Neuronal stem cell (in vitro differentiated cells): ENCODE data around the gene BRMS1.

Experiments
- DNase-seq: peaks from one replicate; pipeline ENCODE4 v3.0.0-alpha.2; 2013; ENCODE audit warnings: low spot score
- H2AFZ ChIP-seq: one replicate; pipeline ENCODE4 v1.6.1; 2013; ENCODE audit warnings: mild to moderate bottlenecking, low read length, inconsistent platforms
- H2AK5ac ChIP-seq: 2 replicates; pipeline ENCODE4 v1.6.1; 2013; ENCODE audit warnings: low read depth, mild to moderate bottlenecking, inconsistent platforms, low read length, moderate library complexity, mixed read lengths
- H2BK120ac ChIP-seq: 2 replicates; pipeline ENCODE4 v1.6.1; 2013; ENCODE audit warnings: low read depth, mild to moderate bottlenecking, inconsistent platforms, low read length, moderate library complexity, mixed read lengths
- H2BK12ac ChIP-seq: one replicate; pipeline ENCODE4 v1.6.1; 2013; ENCODE audit warnings: low read length, inconsistent platforms
- H2BK15ac ChIP-seq: 2 replicates; pipeline ENCODE4 v1.6.1; 2013; ENCODE audit warnings: mild to moderate bottlenecking, low read length, inconsistent platforms, mixed read lengths
- H2BK5ac ChIP-seq: one replicate; pipeline ENCODE4 v1.6.1; 2013; ENCODE audit warnings: inconsistent platforms, mild to moderate bottlenecking, low read length, moderate library complexity
- H3K14ac ChIP-seq: one replicate; pipeline ENCODE4 v1.6.1; 2013; ENCODE audit warnings: low read length, inconsistent platforms
- H3K18ac ChIP-seq: 2 replicates; pipeline ENCODE4 v1.6.1; 2013; ENCODE audit warnings: low read length, inconsistent platforms
- H3K23ac ChIP-seq: 2 replicates; pipeline ENCODE4 v1.6.1; 2013; ENCODE audit warnings: low read depth, mild to moderate bottlenecking, mixed read lengths, low read length, inconsistent platforms; ENCODE audit not compliant: poor library complexity
- H3K27ac ChIP-seq: replicated peaks from 3 replicates; pipeline ENCODE4 v1.5.1; 2013; ENCODE audit warnings: low read length, inconsistent platforms
- H3K27me3 ChIP-seq, 3 experiments: 2 replicates each; pipeline ENCODE4 v1.6.1; 2013; ENCODE audit warnings: low read length in 3 of 3, mild to moderate bottlenecking in 2 of 3, inconsistent platforms in 1 of 3, low read depth in 1 of 3, mixed read lengths in 1 of 3, moderate library complexity in 1 of 3; ENCODE audit not compliant: control insufficient read depth in 3 of 3, insufficient read depth in 3 of 3
- H3K36me3 ChIP-seq, 2 donors: replicated peaks in 1 of 2; 2 replicates each; pipeline ENCODE4 v1.6.1; 2013; ENCODE audit warnings: low read length in 2 of 2; ENCODE audit not compliant: control insufficient read depth in 2 of 2, insufficient read depth in 2 of 2
- H3K4ac ChIP-seq: 2 replicates; pipeline ENCODE4 v1.6.1; 2013; ENCODE audit warnings: inconsistent platforms, mild to moderate bottlenecking, low read length, moderate library complexity
- H3K4me1 ChIP-seq, 2 donors: 1 replicate in 1 of 2; 2 replicates in 1 of 2; pipeline ENCODE4 v1.6.1; 2013; ENCODE audit warnings: low read length in 2 of 2, low read depth in 1 of 2; ENCODE audit not compliant: control insufficient read depth in 2 of 2, insufficient read depth in 1 of 2
- H3K4me2 ChIP-seq: one replicate; pipeline ENCODE4 v1.6.1; 2013; ENCODE audit warnings: mild to moderate bottlenecking, low read length, inconsistent platforms; ENCODE audit not compliant: insufficient read depth, poor library complexity, severe bottlenecking
- H3K4me3 ChIP-seq, 2 donors: 2 replicates each; pipeline ENCODE4 v1.5.1; 2013; ENCODE audit warnings: low read length in 2 of 2, mild to moderate bottlenecking in 2 of 2, inconsistent platforms in 1 of 2, moderate library complexity in 1 of 2
- H3K79me1 ChIP-seq: one replicate; pipeline ENCODE4 v1.6.1; 2013; ENCODE audit warnings: low read depth, mild to moderate bottlenecking, inconsistent platforms, low read length, moderate library complexity
- H3K9ac ChIP-seq: one replicate; pipeline ENCODE4 v1.6.1; 2013; ENCODE audit warnings: mild to moderate bottlenecking, low read depth, low read length, inconsistent platforms; ENCODE audit not compliant: poor library complexity
- H3K9me3 ChIP-seq, 2 donors: replicated peaks in 1 of 2; 2 replicates each; pipeline versions ENCODE3 to v1.6.1; 2013; ENCODE audit warnings: low read length in 2 of 2, mild to moderate bottlenecking in 2 of 2, inconsistent platforms in 1 of 2, low read depth in 1 of 2, mixed read lengths in 1 of 2, moderate library complexity in 1 of 2; ENCODE audit not compliant: control insufficient read depth in 2 of 2, insufficient read depth in 1 of 2
- H4K8ac ChIP-seq: one replicate; pipeline ENCODE4 v1.6.1; 2013; ENCODE audit warnings: low read depth, mild to moderate bottlenecking, inconsistent platforms, low read length, moderate library complexity
- H4K91ac ChIP-seq: one replicate; pipeline ENCODE4 v1.6.1; 2013; ENCODE audit warnings: low read length, low read depth, mild to moderate bottlenecking, inconsistent platforms; ENCODE audit not compliant: poor library complexity
- WGBS, 2 donors: extraction: QIAGEN DNeasy Blood & Tissue Kit; methylation state at CpG; one replicate each; pipeline ENCODE4 v1.1.7; 2013; ENCODE audit warnings: missing lambda C conversion rate in 2 of 2, mixed read lengths in 1 of 2; ENCODE audit not compliant: insufficient read length in 2 of 2, insufficient replicate concordance in 1 of 2; ENCODE audit errors: extremely low coverage in 2 of 2; 5-methylcytosine and 5-hydroxymethylcytosine counted together

Gene BRMS1

GRCh38 chr11:66315921-66316811 lies 28.7 kb downstream of the BRMS1 start:
- Histone ChIP-seq H4K91ac (peak overlapping the region; percentile 74), H3K27me3 (no peaks in the 10 kb centered on the region), H2AFZ (peak overlapping the region; percentile 84), H3K4ac (peak overlapping the region; percentile 79), H3K36me3 (no peaks in the 10 kb centered on the region), H3K27ac (no peak overlapping the region), H2BK5ac (no peak overlapping the region), H3K4me2 (no peak overlapping the region), H2BK12ac (peak overlapping the region; percentile 64), H2BK120ac (peak overlapping the region; percentile 68), H3K18ac (peak overlapping the region; percentile 69), H3K14ac (peak overlapping the region; percentile 91), H2BK15ac (peak overlapping the region; percentile 88), H3K23ac (peak overlapping the region; percentile 50), H2AK5ac (peak overlapping the region; percentile 98), H3K4me3 (no peak overlapping the region), H3K79me1 (no peaks in the 10 kb centered on the region), H3K4me1 (peaks cover 22 to 30% of the 10 kb centered on the region in 2 donors), H3K9me3 (no peaks in the 10 kb centered on the region), H3K9ac (peak overlapping the region; percentile 70), H4K8ac (no peak overlapping the region)
- no CpG with 5 or more reads among the region's 52 CpGs for WGBS, 2 donors
- no peak for DNase-seq

GRCh38 chr11:66315498-66315885 lies 29.4 kb downstream of the BRMS1 start:
- no CpG with 5 or more reads among the region's 14 CpGs for WGBS, 2 donors
- peak overlapping the region; percentile 50 for H3K23ac ChIP-seq
- peak overlapping the region; percentile 4 for H3K18ac ChIP-seq
- H4K91ac ChIP-seq, result peak overlapping the region; percentile 74
- peaks cover 22 to 30% of the 10 kb centered on the region in 2 donors for H3K4me1 ChIP-seq
- peak overlapping the region; percentile 88 for H2BK15ac ChIP-seq
- H3K9me3 ChIP-seq, result no peaks in the 10 kb centered on the region
- peak overlapping the region; percentile 98 for H2AK5ac ChIP-seq
- H2BK5ac ChIP-seq, result peak overlapping the region; percentile 43
- no peak overlapping the region for H3K4me3 ChIP-seq
- no peak overlapping the region for H4K8ac ChIP-seq
- H2BK12ac ChIP-seq, result no peak overlapping the region
- H2BK120ac ChIP-seq, result peak overlapping the region; percentile 68
- H3K36me3 ChIP-seq, result no peaks in the 10 kb centered on the region
- H2AFZ ChIP-seq, result no peak overlapping the region
- peak overlapping the region; percentile 47 for H3K9ac ChIP-seq
- no peaks in the 10 kb centered on the region for H3K79me1 ChIP-seq
- peaks cover 0 to 2% (median 0%) of the 10 kb centered on the region in 3 experiments for H3K27me3 ChIP-seq
- DNase-seq, result no peak
- H3K4ac ChIP-seq, result peak overlapping the region; percentile 5
- no peak overlapping the region for H3K27ac ChIP-seq
- H3K14ac ChIP-seq, result no peak overlapping the region
- H3K4me2 ChIP-seq, result no peak overlapping the region

GRCh38 chr11:66314561-66315497 lies 30.1 kb downstream of the BRMS1 start:
- Histone ChIP-seq H3K79me1 (no peaks in the 10 kb centered on the region), H2AK5ac (peak overlapping the region; percentile 98), H2BK120ac (peak overlapping the region; percentile 68), H3K4me2 (no peak overlapping the region), H4K8ac (no peak overlapping the region), H3K27me3 (peaks cover 0 to 2% (median 0%) of the 10 kb centered on the region in 3 experiments), H3K9ac (peak overlapping the region; percentile 45), H3K36me3 (no peaks in the 10 kb centered on the region), H3K9me3 (no peaks in the 10 kb centered on the region), H2AFZ (no peak overlapping the region), H3K27ac (no peak overlapping the region), H3K4me1 (peaks cover 22 to 30% of the 10 kb centered on the region in 2 donors), H3K23ac (no peak overlapping the region), H3K14ac (no peak overlapping the region), H3K4me3 (no peak overlapping the region), H3K4ac (peak overlapping the region; percentile 60), H2BK15ac (peak overlapping the region; percentile 88), H2BK12ac (peak overlapping the region; percentile 89), H3K18ac (peak overlapping the region; percentile 38), H4K91ac (peak overlapping the region; percentile 80), H2BK5ac (peak overlapping the region; percentile 59)
- no CpG with 5 or more reads among the region's 17 CpGs for WGBS, 2 donors
- no peak for DNase-seq
